Glutamatergic neuron (in vitro differentiated cells): ENCODE data around the gene C11orf21. TPM values are rescaled to one million over a fixed set of nuclear protein-coding genes. Genes with fewer than 3 reads are reported as not detected.

Experiments used
- DNase-seq: peaks from one replicate; pipeline ENCODE4 v3.0.0; 2022
- H3K27ac Mint-ChIP-seq: one replicate; pipeline ENCODE4 v1.8.0; 2020; ENCODE audit warnings: mild to moderate bottlenecking, mixed read lengths, inconsistent platforms; ENCODE audit not compliant: unreplicated experiment
- H3K27me3 Mint-ChIP-seq: one replicate; pipeline ENCODE4 v1.8.0; 2020; ENCODE audit warnings: mild to moderate bottlenecking, moderate library complexity, mixed read lengths, inconsistent platforms; ENCODE audit not compliant: unreplicated experiment
- H3K36me3 Mint-ChIP-seq: one replicate; pipeline ENCODE4 v1.8.0; 2020; ENCODE audit warnings: mild to moderate bottlenecking, mixed read lengths, inconsistent platforms; ENCODE audit not compliant: unreplicated experiment
- H3K4me1 Mint-ChIP-seq: one replicate; pipeline ENCODE4 v1.8.0; 2020; ENCODE audit warnings: mild to moderate bottlenecking, low read depth, mixed read lengths, inconsistent platforms; ENCODE audit not compliant: unreplicated experiment
- H3K4me3 Mint-ChIP-seq: one replicate; pipeline ENCODE4 v1.8.0; 2020; ENCODE audit warnings: mild to moderate bottlenecking, mixed read lengths, inconsistent platforms; ENCODE audit not compliant: unreplicated experiment
- H3K9me3 Mint-ChIP-seq: one replicate; pipeline ENCODE4 v1.8.0; 2020; ENCODE audit warnings: mild to moderate bottlenecking, moderate library complexity, mixed read lengths, inconsistent platforms; ENCODE audit not compliant: unreplicated experiment
- total RNA-seq: library from RNA; stranded (reverse); fragmentation: NEBNext Ultra II Directional; extraction: Animal tissue kit (Norgen Biotek cat#: 25700); gene quantifications from one replicate; pipeline ENCODE4 v1.2.1, GENCODE V29; 2021; ENCODE audit not compliant: unreplicated experiment
- TF ChIP-seq, protein P1 (sequence below): fragments of 200-600 bp; sonication (generic); IDR thresholded peaks from one replicate; pipeline ENCODE4 v1.5.0; 2021; ENCODE audit not compliant: partially characterized antibody, unreplicated experiment

C11orf21 gene
- total RNA-seq, 1 donor from 2014 or later = not detected

GRCh38 chr11:2310786-2311352 is 9.2 kb upstream of the C11orf21 start:
- no peak overlapping the region for H3K4me3 Mint-ChIP-seq
- H3K27ac Mint-ChIP-seq = no peak overlapping the region
- H3K27me3 Mint-ChIP-seq = peaks cover 5% of the 10 kb centered on the region
- no peaks in the 10 kb centered on the region for H3K4me1 Mint-ChIP-seq
- H3K9me3 Mint-ChIP-seq = no peaks in the 10 kb centered on the region
- H3K36me3 Mint-ChIP-seq = no peaks in the 10 kb centered on the region
- DNase-seq = no peak
- TF ChIP-seq, protein P1, sequence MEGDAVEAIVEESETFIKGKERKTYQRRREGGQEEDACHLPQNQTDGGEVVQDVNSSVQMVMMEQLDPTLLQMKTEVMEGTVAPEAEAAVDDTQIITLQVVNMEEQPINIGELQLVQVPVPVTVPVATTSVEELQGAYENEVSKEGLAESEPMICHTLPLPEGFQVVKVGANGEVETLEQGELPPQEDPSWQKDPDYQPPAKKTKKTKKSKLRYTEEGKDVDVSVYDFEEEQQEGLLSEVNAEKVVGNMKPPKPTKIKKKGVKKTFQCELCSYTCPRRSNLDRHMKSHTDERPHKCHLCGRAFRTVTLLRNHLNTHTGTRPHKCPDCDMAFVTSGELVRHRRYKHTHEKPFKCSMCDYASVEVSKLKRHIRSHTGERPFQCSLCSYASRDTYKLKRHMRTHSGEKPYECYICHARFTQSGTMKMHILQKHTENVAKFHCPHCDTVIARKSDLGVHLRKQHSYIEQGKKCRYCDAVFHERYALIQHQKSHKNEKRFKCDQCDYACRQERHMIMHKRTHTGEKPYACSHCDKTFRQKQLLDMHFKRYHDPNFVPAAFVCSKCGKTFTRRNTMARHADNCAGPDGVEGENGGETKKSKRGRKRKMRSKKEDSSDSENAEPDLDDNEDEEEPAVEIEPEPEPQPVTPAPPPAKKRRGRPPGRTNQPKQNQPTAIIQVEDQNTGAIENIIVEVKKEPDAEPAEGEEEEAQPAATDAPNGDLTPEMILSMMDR = no peak

DNA sequence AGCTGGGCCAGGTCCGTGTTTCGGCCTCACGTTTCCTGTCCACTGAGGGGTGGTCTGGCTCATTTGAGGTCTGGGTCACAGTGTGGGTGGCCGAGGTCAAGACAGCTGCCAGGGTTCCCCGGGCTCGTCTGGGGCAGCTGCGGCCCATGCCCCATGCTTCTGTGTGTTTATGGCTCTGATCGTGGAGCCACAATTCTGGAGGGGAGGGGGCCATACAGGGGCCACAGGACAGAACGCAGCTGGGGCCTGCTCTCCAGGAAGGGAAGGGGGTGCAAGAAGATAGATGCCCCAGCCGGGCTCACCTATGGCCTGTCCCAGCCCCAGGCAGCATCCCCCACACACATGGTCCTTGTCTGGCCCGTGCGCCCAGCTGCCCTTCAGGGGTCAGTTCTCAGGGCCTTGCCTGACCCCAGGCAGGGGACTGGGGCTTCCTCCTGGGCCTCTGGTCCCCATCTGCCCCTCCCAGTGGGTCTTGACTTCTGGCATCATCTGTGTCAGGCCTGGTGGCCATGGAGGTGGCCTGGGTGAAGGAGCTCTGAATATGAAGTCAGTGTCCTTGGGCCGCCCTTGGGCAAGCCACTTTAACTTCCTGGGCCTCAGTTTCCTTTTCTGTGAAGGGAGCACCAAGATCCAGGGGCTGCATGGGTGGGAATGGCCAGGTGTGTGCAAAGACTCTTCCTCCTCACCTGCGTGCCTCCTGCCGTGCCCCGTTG is 8.5 kb upstream of the C11orf21 start:
- Mint-ChIP-seq H3K27ac (no peak overlapping the region), H3K4me1 (no peaks in the 10 kb centered on the region), H3K4me3 (no peak overlapping the region), H3K27me3 (peaks cover 5% of the 10 kb centered on the region), H3K36me3 (no peaks in the 10 kb centered on the region), H3K9me3 (no peaks in the 10 kb centered on the region)
- TF ChIP-seq, protein P1 = no peak
- no peak for DNase-seq

DNA sequence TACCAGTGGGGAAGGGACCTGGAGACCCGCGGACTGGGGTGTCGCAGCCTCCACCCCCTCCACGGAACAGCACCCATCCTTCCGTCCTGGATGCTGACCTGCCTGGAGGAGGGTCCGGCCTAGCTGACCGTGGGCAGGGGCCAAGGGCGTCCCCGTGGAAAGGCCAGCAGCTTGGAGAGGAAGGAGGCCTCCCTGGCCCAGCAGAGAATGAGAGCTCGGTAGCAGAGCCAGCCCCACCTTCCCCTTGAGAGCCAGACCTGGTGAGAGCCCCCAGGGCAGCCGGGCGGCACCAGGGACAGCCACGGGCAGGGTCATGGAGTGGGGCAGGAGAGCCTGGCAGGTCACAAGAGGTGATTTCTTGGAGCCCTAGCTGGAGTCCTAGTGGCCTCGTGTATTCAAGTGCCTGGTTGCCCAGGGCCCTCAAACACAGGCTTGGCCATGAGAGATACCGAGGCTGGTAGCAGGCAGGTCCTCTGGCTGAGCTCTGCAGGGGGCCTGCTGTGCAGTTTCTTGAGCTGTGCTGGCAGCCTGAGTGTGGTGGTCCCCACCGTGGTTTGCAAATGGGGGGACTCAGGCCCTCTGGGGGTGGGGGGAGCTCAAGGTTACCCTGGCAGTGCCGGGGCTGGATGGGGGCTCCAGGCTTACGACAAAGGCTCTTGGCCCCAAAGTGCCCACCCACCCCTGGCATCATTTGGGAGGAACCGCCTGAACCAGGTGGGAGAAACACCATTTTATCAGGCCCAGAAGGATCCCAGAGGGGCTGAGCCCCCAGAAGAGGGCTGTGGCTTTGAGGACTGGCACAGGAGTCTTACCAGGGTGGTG is 7.7 kb upstream of the C11orf21 start:
- H3K36me3 Mint-ChIP-seq = no peaks in the 10 kb centered on the region
- H3K27me3 Mint-ChIP-seq = peaks cover 5% of the 10 kb centered on the region
- TF ChIP-seq, protein P1 = no peak
- no peaks in the 10 kb centered on the region for H3K4me1 Mint-ChIP-seq
- no peak overlapping the region for H3K4me3 Mint-ChIP-seq
- DNase-seq = no peak
- no peaks in the 10 kb centered on the region for H3K9me3 Mint-ChIP-seq
- no peak overlapping the region for H3K27ac Mint-ChIP-seq

DNA sequence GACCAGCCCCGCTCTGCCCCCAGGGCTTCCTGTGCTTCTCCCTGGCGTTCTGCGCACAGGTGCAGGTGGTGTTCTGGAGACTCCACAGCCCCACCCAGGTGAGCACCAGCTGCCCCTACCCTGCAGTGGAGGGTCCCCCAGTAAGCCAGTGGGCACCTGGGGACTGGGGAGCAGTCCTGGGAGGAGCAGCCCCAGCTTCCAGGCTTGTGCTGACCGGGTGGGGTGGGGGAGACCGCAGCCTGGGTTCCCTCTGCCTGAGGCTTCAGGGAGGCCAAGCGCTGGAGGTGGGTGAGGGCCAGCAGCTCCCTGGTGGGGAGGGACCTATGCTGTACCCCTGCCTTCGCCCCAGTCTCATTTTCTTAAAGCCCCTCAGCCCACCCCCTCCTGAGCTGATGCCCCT is 7.0 kb upstream of the C11orf21 start:
- Mint-ChIP-seq H3K36me3 (no peaks in the 10 kb centered on the region), H3K4me1 (no peaks in the 10 kb centered on the region), H3K4me3 (no peak overlapping the region), H3K27ac (no peak overlapping the region), H3K9me3 (no peaks in the 10 kb centered on the region), H3K27me3 (peaks cover 5% of the 10 kb centered on the region)
- TF ChIP-seq, protein P1 = no peak
- no peak for DNase-seq
